ENCODE data around the gene POC1A.
A peak's percentile ranks its signal among the peaks of the same experiment; 100 is the strongest.
"Not testable (repeated sequence)": the region's sequence is repeated elsewhere in the genome, so short reads cannot be mapped to it uniquely, and the experiment has no call there.

POC1A gene

DNA sequence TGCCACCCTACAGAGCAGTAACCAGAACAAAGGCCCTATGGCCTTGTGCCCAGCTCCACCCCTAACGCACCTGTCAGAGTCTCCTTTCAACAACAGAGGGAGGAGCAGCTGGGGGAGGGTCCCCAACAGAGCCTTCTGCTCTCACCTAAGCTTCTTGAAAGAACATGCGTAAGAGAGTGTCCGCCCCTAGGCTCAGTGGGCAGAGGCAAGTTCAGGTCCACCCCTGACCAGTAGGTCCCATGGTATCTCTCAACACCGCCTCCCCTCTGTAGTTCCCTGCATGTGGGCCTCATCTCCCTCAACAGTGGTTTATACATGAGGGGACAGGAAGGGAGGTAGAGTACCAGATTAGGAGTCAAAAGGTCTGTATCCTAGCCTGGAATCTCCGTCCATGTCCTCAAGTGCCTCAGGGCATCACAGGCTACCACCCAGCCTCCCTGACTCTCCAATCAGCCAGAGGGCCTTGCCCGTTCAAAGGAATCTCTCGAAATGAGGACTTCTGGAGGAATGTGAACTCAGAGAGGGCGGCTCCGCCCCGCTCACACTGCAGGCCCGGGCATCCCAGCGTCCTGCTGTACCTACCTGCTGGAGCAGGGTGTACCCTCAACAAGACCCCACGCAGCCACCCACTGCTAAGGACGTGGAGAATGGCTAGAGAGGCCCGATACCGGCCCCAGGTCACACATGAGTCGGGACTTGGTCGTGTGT, 680 bp downstream of the POC1A start:
- no peak for DNase-seq (ENCODE audit: extremely low read depth in 1 of 2, low read depth in 1 of 2)

- not testable (repeated sequence) for DNase-seq (ENCODE audit: extremely low read depth in 1 of 2, low read depth in 1 of 2)
Observed at GRCh38 chr3:52151991-52152390, 2.2 kb downstream of the POC1A start.

DNA sequence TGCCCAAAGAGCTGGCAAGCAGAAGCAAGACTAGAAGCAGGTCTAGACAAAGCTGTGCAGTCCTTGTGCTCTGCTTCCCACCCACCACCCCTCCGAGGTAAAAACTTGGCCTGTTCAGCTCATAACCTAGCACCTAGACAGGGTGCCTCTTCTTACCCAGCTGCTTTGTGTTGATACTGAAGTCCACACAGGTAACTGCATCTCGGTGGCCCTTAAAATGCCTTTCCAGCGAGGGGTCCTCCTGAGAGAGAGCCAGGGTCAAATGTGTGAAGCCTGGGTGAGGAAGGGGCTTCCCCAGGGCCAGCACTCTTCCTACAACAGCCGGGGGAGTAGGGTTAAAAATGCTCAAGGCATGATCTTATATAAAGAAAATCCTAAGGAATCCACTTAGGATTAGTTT, 3.4 kb downstream of the POC1A start:
- no peak for DNase-seq (ENCODE audit: extremely low read depth in 1 of 2, low read depth in 1 of 2)

DNA sequence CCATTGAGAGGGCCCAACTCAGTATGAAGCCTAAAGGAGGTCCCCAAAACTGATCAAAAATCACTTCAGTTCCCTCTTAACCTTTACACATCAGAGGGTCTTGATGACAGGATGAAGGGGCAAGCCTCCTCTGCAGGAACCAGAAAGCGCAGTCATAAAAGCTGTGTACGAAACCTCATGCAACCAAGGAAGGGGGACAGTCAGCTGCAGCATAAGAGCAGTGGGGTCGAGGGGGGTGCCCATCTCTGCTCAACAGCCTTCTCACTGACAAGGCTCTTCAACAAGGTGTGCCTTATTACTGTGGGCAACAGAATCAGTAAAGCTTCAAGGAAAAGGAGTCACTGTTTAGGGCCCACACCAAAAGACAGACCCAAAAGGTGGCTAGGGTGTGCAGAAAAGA, 3.9 kb downstream of the POC1A start:
- DNase-seq (ENCODE audit: extremely low read depth in 1 of 2, low read depth in 1 of 2) = no peak

DNA sequence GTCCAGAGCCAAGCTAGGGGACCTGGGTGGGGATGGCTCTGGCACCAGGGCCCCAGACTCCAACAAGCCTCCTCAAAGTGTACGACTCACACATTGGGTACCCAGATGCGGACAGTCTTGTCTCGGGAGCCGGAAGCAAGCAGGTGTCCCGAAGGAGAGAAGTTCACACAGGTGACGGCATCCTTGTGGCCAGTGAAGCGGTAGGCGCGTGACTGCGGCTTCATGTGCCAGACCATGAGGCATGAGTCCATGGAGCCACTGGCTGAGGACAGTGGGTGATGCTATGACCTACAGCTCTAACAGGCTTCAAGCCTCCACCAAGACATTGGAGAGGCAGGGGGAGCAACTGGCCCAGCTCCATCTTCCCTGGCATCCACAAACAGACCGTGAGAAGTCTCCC, 4.5 kb downstream of the POC1A start:
- DNase-seq (ENCODE audit: extremely low read depth in 1 of 2, low read depth in 1 of 2) = no peak

DNA sequence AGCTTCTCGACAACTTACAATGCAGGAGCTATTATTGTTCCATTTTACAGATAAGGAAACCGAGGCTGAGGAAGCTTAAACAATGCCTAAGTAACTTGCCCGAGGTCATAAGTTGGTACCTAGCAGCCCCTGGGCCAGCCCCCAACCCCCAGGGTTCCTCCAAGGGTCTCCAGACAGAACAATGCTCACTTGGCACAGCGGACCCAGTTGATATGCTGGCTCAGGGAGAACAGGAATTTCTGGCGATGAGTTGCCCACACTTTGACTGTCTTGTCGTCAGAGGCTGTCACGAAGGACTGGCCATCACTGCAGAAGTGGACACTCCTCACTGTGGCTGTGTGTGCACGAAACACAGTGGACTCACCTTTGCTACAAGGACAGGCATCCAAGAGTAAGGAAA, 5.2 kb downstream of the POC1A start:
- no peak for DNase-seq (ENCODE audit: extremely low read depth in 1 of 2, low read depth in 1 of 2)

- DNase-seq (ENCODE audit: extremely low read depth in 1 of 2, low read depth in 1 of 2) = no peak
Observed at GRCh38 chr3:52147804-52148203, 6.4 kb downstream of the POC1A start.

DNA sequence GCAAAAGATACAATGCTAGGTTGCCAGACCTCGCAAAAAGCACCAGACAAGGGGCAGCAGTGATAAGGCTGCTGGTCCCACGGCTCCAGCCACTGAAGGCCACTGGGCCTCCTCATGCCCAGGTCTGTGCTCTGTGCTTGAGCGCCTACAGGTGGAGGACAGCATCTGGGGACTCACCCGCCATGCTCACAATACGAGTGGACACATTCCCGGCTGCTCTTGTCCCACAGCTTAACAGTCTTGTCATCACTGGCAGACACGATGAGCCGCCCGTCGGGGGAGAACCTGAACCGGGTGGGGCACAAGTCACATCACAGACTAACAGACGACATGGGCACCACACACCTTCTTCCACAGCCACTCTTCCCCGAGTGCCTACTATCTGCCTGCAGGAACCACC, 7.4 kb downstream of the POC1A start:
- no peak for DNase-seq (ENCODE audit: extremely low read depth in 1 of 2, low read depth in 1 of 2)

GRCh38 chr3:52146189-52146588, 8.0 kb downstream of the POC1A start:
- DNase-seq (ENCODE audit: extremely low read depth in 1 of 2, low read depth in 1 of 2) = no peak

- no peak for DNase-seq (ENCODE audit: extremely low read depth in 1 of 2, low read depth in 1 of 2)
Observed at GRCh38 chr3:52145736-52146110, 8.5 kb downstream of the POC1A start.

DNA sequence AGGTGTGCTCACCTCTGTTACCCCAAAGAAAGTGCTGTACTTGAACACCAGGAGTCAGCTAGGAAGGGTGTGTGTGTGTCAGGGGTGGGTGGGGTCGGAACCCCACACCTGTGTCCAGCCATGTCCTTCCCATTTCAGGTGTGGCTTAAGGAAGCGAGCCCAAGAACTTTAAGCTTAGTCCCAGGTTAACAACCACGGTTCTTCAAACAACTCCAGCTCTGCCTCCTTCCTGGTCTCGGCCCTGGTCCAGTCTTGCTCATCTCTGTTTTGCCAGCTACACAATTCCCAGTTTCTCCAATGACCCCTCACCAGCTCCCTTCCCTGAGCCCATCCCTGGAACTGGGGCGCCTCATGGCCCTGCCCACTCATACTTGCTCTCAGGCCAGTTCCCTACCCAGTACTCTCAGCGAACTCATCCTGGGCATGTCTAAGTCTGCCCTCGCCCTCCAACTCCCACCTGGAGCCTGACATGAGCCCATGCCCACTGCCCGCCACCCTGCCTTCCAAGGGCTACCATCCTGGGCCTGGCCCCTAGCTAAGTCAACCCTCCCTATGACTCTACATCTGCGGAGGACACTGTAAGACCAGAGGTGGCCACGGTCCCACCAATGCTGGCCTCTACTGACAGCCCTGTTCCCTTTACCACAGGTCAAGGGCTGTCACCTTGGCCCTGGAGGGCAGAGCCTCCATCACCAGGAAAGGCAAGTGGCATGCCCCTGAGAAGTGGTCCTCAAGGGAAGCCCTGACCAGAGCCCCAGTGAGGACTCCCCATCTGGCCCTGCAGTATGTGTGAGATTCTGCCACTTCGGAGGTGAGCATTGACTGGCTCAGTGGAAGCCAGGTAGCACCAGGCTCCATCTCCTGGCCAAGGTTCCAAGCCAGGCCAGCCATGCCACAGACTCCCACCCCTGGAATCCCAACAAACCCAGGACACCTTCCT, 9.2 kb downstream of the POC1A start:
- DNase-seq (ENCODE audit: extremely low read depth in 1 of 2, low read depth in 1 of 2) = no peak

DNA sequence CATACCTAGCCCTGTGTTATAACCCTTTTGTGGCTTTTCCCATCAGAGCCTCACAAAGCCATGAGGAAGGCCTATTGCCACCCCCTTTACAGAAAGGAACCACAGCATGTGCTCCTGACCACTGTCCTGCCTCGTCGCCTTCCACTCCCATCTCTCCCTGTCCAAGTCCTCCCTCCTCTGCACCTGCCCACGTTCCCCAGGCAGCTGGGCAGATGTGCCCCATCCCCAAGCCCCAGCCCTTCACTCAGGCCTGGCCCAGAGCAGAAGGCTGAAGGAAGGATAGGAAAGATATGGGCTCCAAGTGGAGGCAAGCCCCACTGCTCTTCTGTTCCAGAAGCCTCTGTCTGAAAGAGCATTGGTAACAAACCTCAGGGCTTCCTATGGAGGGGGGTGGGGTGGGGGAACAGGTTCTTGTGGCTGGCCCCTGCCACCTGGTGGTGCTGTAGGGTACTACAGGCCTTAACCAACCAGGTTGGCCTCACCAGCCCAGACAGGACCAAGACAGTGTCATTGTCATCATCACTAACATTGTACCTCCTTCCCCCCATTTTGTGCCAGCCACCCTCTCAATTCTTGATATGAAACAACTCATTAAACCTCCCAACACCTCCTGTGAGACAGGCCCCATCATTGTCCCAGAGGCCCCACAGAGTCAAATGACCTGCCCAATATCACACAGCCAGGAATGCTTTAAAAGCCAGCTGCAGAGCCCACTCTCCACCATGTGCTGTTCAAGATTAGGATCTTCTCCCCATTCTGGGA, 10.0 kb downstream of the POC1A start:
- DNase-seq (ENCODE audit: extremely low read depth in 1 of 2, low read depth in 1 of 2) = peak; percentile 46 to 72

DNA sequence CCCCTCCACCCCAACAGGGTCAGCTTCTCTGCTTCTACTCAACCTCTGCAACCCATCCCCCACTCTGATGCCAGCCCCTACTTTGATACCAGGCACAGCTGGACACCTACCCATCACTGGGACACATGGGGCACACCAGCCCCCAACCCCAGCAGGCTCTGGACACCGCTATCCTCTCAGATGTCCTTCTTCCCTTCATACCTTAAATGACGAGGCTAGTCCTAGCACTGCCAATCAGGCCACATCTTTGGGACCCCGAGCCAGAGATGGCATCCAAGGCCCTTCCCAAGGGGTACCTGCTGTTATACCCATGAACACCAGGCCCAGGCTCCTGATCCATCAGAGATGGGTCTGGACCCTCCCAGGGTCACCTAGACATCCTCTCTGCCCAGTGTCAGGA, 10.6 kb downstream of the POC1A start:
- no peak for DNase-seq (ENCODE audit: extremely low read depth in 1 of 2, low read depth in 1 of 2)

DNA sequence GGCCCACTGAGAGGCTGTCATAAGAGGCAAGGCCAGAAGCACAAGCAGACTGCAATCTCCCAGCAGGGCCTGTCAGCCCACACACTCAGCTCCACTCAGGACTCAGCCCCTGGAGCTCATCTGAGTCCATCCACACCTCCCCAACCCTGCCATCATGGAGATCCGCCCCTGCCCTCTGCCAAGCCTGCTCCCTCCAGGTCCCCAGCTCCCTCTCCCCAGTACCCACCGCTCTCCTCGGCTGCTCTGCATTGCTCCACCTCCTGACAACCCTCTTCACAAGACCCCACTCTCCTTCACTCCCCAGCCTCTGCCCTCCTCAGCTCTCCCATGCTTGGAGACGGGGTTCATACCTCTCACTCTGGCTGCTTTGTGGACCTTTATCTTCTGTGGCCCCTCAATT, 11.1 kb downstream of the POC1A start:
- no peak for DNase-seq (ENCODE audit: extremely low read depth in 1 of 2, low read depth in 1 of 2)

DNA sequence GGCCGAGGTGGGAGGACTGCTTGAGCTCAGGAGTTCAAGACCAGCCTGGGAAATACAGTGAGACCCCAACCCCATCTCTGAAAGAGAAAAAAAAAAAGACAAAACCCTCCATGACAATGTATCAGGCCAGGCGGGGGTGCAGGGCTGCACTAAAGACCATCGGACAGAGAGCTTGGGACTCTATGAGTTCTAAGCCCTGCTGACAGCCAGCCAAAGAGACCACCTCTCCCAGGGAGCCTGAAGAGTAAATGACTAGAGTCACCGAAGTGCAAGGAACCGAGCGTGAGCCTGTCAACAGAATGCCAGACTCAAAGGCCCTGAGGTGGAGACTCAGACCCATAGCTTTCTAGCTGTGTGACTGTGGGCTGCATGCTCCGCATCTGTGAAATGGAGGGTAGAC, 12.5 kb downstream of the POC1A start:
- no peak for DNase-seq (ENCODE audit: extremely low read depth in 1 of 2, low read depth in 1 of 2)

DNA sequence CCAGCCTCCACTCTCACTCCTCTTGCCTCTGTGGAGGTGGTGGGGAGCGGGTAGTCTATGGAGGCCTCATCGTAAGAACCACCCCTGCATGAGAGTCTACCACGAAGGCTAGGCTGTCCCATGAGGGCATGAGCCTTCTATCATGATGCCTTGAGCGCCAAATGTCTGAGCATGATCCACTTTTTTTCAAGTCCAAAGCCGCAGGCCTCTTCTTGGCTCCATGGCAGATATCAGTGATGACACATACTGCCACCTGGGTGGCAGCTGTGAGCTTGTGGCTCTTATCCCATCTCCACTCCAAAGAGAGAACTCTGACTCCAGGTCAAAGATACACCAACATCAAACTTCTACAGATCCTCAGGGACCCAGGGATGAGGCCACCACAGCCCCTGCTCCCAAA, 13.5 kb downstream of the POC1A start:
- no peak for DNase-seq (ENCODE audit: extremely low read depth in 1 of 2, low read depth in 1 of 2)

GRCh38 chr3:52140000-52140399, 14.2 kb downstream of the POC1A start:
- no peak for DNase-seq (ENCODE audit: extremely low read depth in 1 of 2, low read depth in 1 of 2)

- no peak for DNase-seq (ENCODE audit: extremely low read depth in 1 of 2, low read depth in 1 of 2)
Observed at GRCh38 chr3:52137311-52137710, 16.9 kb downstream of the POC1A start.

GRCh38 chr3:52136513-52136912, 17.7 kb downstream of the POC1A start:
- no peak for DNase-seq (ENCODE audit: extremely low read depth in 1 of 2, low read depth in 1 of 2)

DNA sequence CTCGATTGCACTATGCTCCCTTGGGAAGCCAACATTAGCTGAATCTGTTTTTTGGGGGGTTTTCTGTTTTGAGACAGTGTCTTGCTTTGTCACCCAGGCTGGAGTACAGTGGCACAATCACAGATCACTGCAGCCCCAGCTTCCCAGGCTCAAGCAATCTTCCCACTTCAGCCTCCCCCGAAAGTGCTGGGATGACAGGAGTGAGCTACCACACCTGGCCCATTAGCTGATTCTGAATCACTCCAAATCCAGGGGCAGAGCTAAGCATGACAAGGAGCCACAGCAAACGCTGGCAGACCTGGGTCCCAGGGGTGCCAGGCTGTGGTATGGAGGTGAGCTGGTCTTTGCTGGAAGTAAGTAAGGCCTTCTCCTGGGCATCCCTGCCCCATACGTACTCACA, 18.9 kb downstream of the POC1A start:
- no peak for DNase-seq (ENCODE audit: extremely low read depth in 1 of 2, low read depth in 1 of 2)

DNA sequence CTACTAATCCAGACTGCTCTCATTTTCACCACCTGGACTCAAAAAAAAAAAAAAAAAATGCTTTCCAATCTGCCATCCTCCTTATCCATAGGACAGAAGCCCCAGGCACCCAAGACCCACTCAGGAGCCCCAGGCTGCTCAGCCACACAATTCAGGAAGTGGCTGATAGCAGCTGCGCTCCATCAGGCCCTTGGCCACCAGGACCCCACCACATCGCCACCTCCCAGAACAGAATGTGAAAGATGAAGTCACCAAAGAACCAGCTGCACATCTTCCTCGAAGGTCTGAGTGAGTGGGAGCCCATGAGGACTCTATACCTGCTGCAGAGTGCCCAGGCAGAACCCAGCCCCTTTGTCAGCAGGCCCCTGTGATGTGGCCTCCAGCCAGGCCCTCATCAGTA, 19.5 kb downstream of the POC1A start:
- DNase-seq (ENCODE audit: extremely low read depth in 1 of 2, low read depth in 1 of 2) = no peak

- DNase-seq (ENCODE audit: extremely low read depth in 1 of 2, low read depth in 1 of 2) = no peak
Observed at GRCh38 chr3:52132930-52133329, 21.3 kb downstream of the POC1A start.
